ENCODE results near the gene PLEKHM1. TPM values are rescaled to one million over a fixed set of nuclear protein-coding genes. Genes with fewer than 3 reads are reported as not detected.

PLEKHM1 gene
- polyA plus RNA-seq, 2 donors = 43.9 to 80.4 TPM

- 72 to 80% methylated on average over 5 of the region's 5 CpGs for WGBS, 2 donors
- H3K9me3 ChIP-seq (ENCODE audit: control insufficient read depth in 2 of 2, insufficient read depth in 1 of 2, low read depth in 1 of 2, low read length in 1 of 2) = no peaks in the 10 kb centered on the region
- peaks cover 0 to 17% of the 10 kb centered on the region in 2 donors for H3K4me1 ChIP-seq (ENCODE audit: control insufficient read depth in 2 of 2, insufficient read depth in 2 of 2, low read length in 1 of 2)
- H3K27ac ChIP-seq (ENCODE audit: low read depth in 2 of 2, low read length in 1 of 2) = peak overlapping the region in 1 of 2 donors; percentile 16
- H3K27me3 ChIP-seq (ENCODE audit: control insufficient read depth in 1 of 2, insufficient read depth in 2 of 2, low read length in 2 of 2) = no peaks in the 10 kb centered on the region
- H3K4me3 ChIP-seq (ENCODE audit: low read depth in 1 of 2, low read length in 2 of 2) = no peak overlapping the region
- peaks cover 0 to 27% of the 10 kb centered on the region in 2 donors for H3K36me3 ChIP-seq (ENCODE audit: control insufficient read depth in 2 of 2, insufficient read depth in 2 of 2, low read length in 1 of 2)
Observed at GRCh38 chr17:45435481-45435880, 55.0 kb downstream of the PLEKHM1 start.

- H3K27ac ChIP-seq (ENCODE audit: low read depth in 2 of 2, low read length in 1 of 2) = peak overlapping the region; percentile 94 to 98
- WGBS, 2 donors = 68 to 71% methylated on average over 4 of the region's 4 CpGs
- H3K4me3 ChIP-seq (ENCODE audit: low read depth in 1 of 2, low read length in 2 of 2) = peak overlapping the region; percentile 2 to 55
- peaks cover 0 to 21% of the 10 kb centered on the region in 2 donors for H3K36me3 ChIP-seq (ENCODE audit: control insufficient read depth in 2 of 2, insufficient read depth in 2 of 2, low read length in 1 of 2)
- no peaks in the 10 kb centered on the region for H3K9me3 ChIP-seq (ENCODE audit: control insufficient read depth in 2 of 2, insufficient read depth in 1 of 2, low read depth in 1 of 2, low read length in 1 of 2)
- H3K27me3 ChIP-seq (ENCODE audit: control insufficient read depth in 1 of 2, insufficient read depth in 2 of 2, low read length in 2 of 2) = no peaks in the 10 kb centered on the region
- H3K4me1 ChIP-seq (ENCODE audit: control insufficient read depth in 2 of 2, insufficient read depth in 2 of 2, low read length in 1 of 2) = peaks cover 0 to 14% of the 10 kb centered on the region in 2 donors
Observed at GRCh38 chr17:45433159-45433535, 57.4 kb downstream of the PLEKHM1 start.

DNA sequence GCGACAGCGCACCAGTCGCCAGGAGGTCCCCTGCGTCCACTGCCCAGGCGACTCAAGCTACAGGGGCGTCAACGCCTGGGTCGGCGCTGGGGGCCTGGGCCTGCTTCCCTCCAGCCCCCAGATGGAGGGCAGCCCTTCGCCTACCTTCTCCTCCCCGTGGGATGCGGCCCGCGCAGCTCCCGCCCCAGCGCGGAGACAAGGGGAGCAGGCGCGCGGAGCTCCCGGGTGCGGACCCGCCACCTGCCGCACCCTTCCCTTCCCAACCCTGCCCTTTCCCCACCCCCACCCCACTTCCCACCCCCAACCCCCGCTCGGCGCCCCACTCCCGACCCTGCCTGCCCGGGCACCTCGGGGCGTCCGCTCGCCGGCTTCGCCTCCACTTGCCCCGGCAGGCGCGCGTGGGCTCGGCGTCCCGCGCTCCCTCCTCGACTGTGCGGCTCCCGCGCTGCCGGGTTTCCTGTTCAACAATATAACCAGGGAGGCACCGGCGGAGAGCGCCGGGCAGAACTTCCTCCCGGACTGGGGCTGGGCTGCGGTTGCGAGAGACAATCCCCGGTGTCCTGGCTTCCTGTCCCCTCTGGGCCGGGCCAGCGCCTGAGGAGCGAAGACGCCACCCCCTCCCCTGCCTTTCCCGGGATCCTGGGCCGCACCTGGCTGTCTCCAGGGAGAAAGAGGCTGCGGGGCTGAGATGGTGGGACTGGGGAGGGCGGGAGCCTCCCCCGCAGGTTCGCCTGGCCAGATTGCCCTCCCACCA, 57.9 kb downstream of the PLEKHM1 start, which contains the start of gene ARHGAP27:
Gene ARHGAP27, minus strand, starts transcription at position 466 of the 754 bp plus-strand sequence. CDS start 2,591 bp downstream, outside the sequence.
- peak within 1 kb of the TSS; percentile 55 to 65 for H3K4me3 ChIP-seq (ENCODE audit: low read depth in 1 of 2, low read length in 2 of 2)
- peak within 1 kb of the TSS; percentile 94 to 98 for H3K27ac ChIP-seq (ENCODE audit: low read depth in 2 of 2, low read length in 1 of 2)
- H3K27me3 ChIP-seq (ENCODE audit: control insufficient read depth in 1 of 2, insufficient read depth in 2 of 2, low read length in 2 of 2) = no peaks in the 10 kb centered on the region
- peaks cover 0 to 18% of the 10 kb centered on the region in 2 donors for H3K36me3 ChIP-seq (ENCODE audit: control insufficient read depth in 2 of 2, insufficient read depth in 2 of 2, low read length in 1 of 2)
- 2 to 5% methylated on average over 46 to 66 of the region's 66 CpGs for whole genome bisulfite sequencing, 2 donors
- no peaks in the 10 kb centered on the region for H3K9me3 ChIP-seq (ENCODE audit: control insufficient read depth in 2 of 2, insufficient read depth in 1 of 2, low read depth in 1 of 2, low read length in 1 of 2)
- peaks cover 0 to 14% of the 10 kb centered on the region in 2 donors for H3K4me1 ChIP-seq (ENCODE audit: control insufficient read depth in 2 of 2, insufficient read depth in 2 of 2, low read length in 1 of 2)

- Histone ChIP-seq H3K27me3 (ENCODE audit: control insufficient read depth in 1 of 2, insufficient read depth in 2 of 2, low read length in 2 of 2) (no peaks in the 10 kb centered on the region), H3K4me1 (ENCODE audit: control insufficient read depth in 2 of 2, insufficient read depth in 2 of 2, low read length in 1 of 2) (peaks cover 0 to 15% of the 10 kb centered on the region in 2 donors), H3K27ac (ENCODE audit: low read depth in 2 of 2, low read length in 1 of 2) (peak overlapping the region; percentile 94 to 98), H3K9me3 (ENCODE audit: control insufficient read depth in 2 of 2, insufficient read depth in 1 of 2, low read depth in 1 of 2, low read length in 1 of 2) (no peaks in the 10 kb centered on the region), H3K4me3 (ENCODE audit: low read depth in 1 of 2, low read length in 2 of 2) (peak overlapping the region; percentile 55 to 65), H3K36me3 (ENCODE audit: control insufficient read depth in 2 of 2, insufficient read depth in 2 of 2, low read length in 1 of 2) (peaks cover 0 to 17% of the 10 kb centered on the region in 2 donors)
- WGBS, 2 donors = 0 to 1% methylated on average over 50 to 64 of the region's 64 CpGs
Observed at GRCh38 chr17:45431531-45432404, 58.8 kb downstream of the PLEKHM1 start.

GRCh38 chr17:45430738-45431530, 59.6 kb downstream of the PLEKHM1 start:
- Histone ChIP-seq H3K36me3 (ENCODE audit: control insufficient read depth in 2 of 2, insufficient read depth in 2 of 2, low read length in 1 of 2) (peaks cover 0 to 11% of the 10 kb centered on the region in 2 donors), H3K9me3 (ENCODE audit: control insufficient read depth in 2 of 2, insufficient read depth in 1 of 2, low read depth in 1 of 2, low read length in 1 of 2) (no peaks in the 10 kb centered on the region), H3K4me3 (ENCODE audit: low read depth in 1 of 2, low read length in 2 of 2) (peak overlapping the region; percentile 55 to 62), H3K4me1 (ENCODE audit: control insufficient read depth in 2 of 2, insufficient read depth in 2 of 2, low read length in 1 of 2) (peaks cover 0 to 17% of the 10 kb centered on the region in 2 donors), H3K27me3 (ENCODE audit: control insufficient read depth in 1 of 2, insufficient read depth in 2 of 2, low read length in 2 of 2) (no peaks in the 10 kb centered on the region), H3K27ac (ENCODE audit: low read depth in 2 of 2, low read length in 1 of 2) (peak overlapping the region; percentile 94 to 98)
- WGBS, 2 donors = 9 to 10% methylated on average over 46 to 47 of the region's 47 CpGs

GRCh38 chr17:45430006-45430737, 60.3 kb downstream of the PLEKHM1 start:
- Histone ChIP-seq H3K27me3 (ENCODE audit: control insufficient read depth in 1 of 2, insufficient read depth in 2 of 2, low read length in 2 of 2) (no peaks in the 10 kb centered on the region), H3K36me3 (ENCODE audit: control insufficient read depth in 2 of 2, insufficient read depth in 2 of 2, low read length in 1 of 2) (peaks cover 0 to 10% of the 10 kb centered on the region in 2 donors), H3K27ac (ENCODE audit: low read depth in 2 of 2, low read length in 1 of 2) (peak overlapping the region; percentile 94 to 98), H3K9me3 (ENCODE audit: control insufficient read depth in 2 of 2, insufficient read depth in 1 of 2, low read depth in 1 of 2, low read length in 1 of 2) (no peaks in the 10 kb centered on the region), H3K4me1 (ENCODE audit: control insufficient read depth in 2 of 2, insufficient read depth in 2 of 2, low read length in 1 of 2) (peaks cover 2 to 17% of the 10 kb centered on the region in 2 donors), H3K4me3 (ENCODE audit: low read depth in 1 of 2, low read length in 2 of 2) (peak overlapping the region; percentile 55 to 56)
- 29 to 34% methylated on average over 58 to 68 of the region's 68 CpGs for WGBS, 2 donors

DNA sequence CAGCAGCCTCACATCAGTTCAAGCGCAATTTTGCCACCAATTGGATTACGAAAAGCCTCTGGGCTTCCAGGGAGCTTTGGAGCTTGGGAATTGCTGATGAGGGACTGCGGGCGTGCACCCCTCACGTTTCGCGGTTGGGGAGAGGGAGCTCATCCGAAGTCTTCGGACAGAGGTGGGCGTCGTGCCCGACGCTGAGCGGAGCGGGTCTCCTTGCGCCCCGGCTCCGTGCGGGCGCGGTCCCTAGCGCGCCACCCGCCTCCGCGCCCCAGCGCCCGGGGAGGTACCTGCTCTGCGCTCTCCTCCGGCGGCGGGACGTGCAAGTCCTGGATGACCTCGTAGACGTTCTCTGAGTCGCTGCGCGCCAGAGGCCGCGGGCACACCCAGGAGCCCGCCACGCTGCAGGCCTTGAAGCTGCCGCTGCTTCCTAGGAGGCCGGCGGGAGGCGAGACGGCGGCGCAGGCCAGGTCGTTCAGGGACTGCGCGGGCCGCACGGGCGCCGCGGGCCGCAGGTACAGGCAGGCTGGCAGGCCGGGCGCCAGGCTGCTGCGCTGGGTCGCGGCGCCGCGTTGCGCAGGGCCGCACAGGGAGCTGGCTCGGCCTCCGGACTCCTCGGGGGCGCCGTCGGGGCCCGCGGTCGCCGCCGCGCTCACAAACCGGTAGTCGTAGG, 61.0 kb downstream of the PLEKHM1 start:
- peak overlapping the region; percentile 94 to 98 for H3K27ac ChIP-seq (ENCODE audit: low read depth in 2 of 2, low read length in 1 of 2)
- 20 to 31% methylated on average over 70 to 82 of the region's 82 CpGs for WGBS, 2 donors
- H3K4me3 ChIP-seq (ENCODE audit: low read depth in 1 of 2, low read length in 2 of 2) = peak overlapping the region; percentile 55 to 56
- H3K4me1 ChIP-seq (ENCODE audit: control insufficient read depth in 2 of 2, insufficient read depth in 2 of 2, low read length in 1 of 2) = peaks cover 2 to 17% of the 10 kb centered on the region in 2 donors
- no peaks in the 10 kb centered on the region for H3K27me3 ChIP-seq (ENCODE audit: control insufficient read depth in 1 of 2, insufficient read depth in 2 of 2, low read length in 2 of 2)
- peaks cover 0 to 10% of the 10 kb centered on the region in 2 donors for H3K36me3 ChIP-seq (ENCODE audit: control insufficient read depth in 2 of 2, insufficient read depth in 2 of 2, low read length in 1 of 2)
- no peaks in the 10 kb centered on the region for H3K9me3 ChIP-seq (ENCODE audit: control insufficient read depth in 2 of 2, insufficient read depth in 1 of 2, low read depth in 1 of 2, low read length in 1 of 2)

DNA sequence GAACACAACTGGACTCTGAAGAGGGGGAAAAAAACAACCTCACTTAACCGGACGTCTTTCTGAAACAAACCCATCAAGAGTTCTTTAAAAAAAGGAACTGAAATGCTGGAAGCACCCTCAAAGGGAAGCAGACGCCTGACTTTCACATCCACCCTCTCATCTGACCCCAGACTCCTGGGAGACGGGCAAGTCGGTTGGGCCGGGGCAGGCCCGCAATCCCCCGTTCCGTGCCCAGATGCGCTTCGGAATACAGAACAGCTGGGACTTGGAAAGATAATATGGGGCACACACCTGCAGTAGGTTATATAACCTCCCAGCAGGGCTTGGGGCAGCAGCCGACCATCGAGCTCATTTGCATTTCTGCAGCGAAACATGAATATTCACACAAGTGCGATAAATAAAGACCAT, 61.6 kb downstream of the PLEKHM1 start:
- Histone ChIP-seq H3K36me3 (ENCODE audit: control insufficient read depth in 2 of 2, insufficient read depth in 2 of 2, low read length in 1 of 2) (peaks cover 0 to 10% of the 10 kb centered on the region in 2 donors), H3K4me3 (ENCODE audit: low read depth in 1 of 2, low read length in 2 of 2) (peak overlapping the region; percentile 55 to 56), H3K9me3 (ENCODE audit: control insufficient read depth in 2 of 2, insufficient read depth in 1 of 2, low read depth in 1 of 2, low read length in 1 of 2) (no peaks in the 10 kb centered on the region), H3K27ac (ENCODE audit: low read depth in 2 of 2, low read length in 1 of 2) (peak overlapping the region; percentile 94 to 98), H3K27me3 (ENCODE audit: control insufficient read depth in 1 of 2, insufficient read depth in 2 of 2, low read length in 2 of 2) (no peaks in the 10 kb centered on the region), H3K4me1 (ENCODE audit: control insufficient read depth in 2 of 2, insufficient read depth in 2 of 2, low read length in 1 of 2) (peaks cover 2 to 20% of the 10 kb centered on the region in 2 donors)
- WGBS, 2 donors = 30 to 37% methylated on average over 15 of the region's 15 CpGs

Data from esophagus (tissue), 2 donors.